HEK293T (cell line): Measurements from ENCODE around the gene SYMPK.
"Not testable (repeated sequence)": the region's sequence is repeated elsewhere in the genome, so short reads cannot be mapped to it uniquely, and the experiment has no call there.

ENCODE experiments used
- CTCF ChIA-PET: fragments of 350-600 bp; formaldehyde crosslinking; extraction: SDS; loops from one replicate; lab custom pipeline; 2021; ENCODE audit warnings: antibody characterized with exemption, inconsistent platforms; lab: Yijun Ruan, JAX
- POLR2A ChIA-PET: fragments of 350-600 bp; formaldehyde crosslinking; extraction: SDS; loops from one replicate; lab custom pipeline; 2020; ENCODE audit warnings: antibody characterized with exemption, inconsistent platforms; lab: Yijun Ruan, JAX
- DNase-seq: peaks from one replicate; pipeline ENCODE4 v3.0.0; 2012; ENCODE audit warnings: mixed read lengths; ENCODE audit errors: extremely low spot score
- ARNT ChIP-seq: fragments of 450-650 bp; IDR thresholded peaks from 2 replicates; pipeline ENCODE4 v1.6.1; 2017; ENCODE audit warnings: mild to moderate bottlenecking
- BHLHE40 ChIP-seq: fragments of 450-650 bp; IDR thresholded peaks from 2 replicates; pipeline ENCODE4 v1.6.1; 2016; ENCODE audit warnings: mild to moderate bottlenecking, moderate library complexity, borderline replicate concordance
- CTBP1 ChIP-seq: fragments of 450-650 bp; IDR thresholded peaks from 2 replicates; pipeline ENCODE4 v1.6.1; 2016; ENCODE audit warnings: borderline replicate concordance
- ELF4 ChIP-seq: fragments of 450-650 bp; IDR thresholded peaks from 2 replicates; pipeline ENCODE4 v1.6.1; 2017; ENCODE audit warnings: antibody characterized with exemption
- FOXA1 ChIP-seq: fragments of 450-650 bp; IDR thresholded peaks from 2 replicates; pipeline ENCODE4 v1.6.1; 2016; ENCODE audit warnings: mild to moderate bottlenecking
- FOXK2 ChIP-seq: fragments of 450-650 bp; IDR thresholded peaks from 2 replicates; pipeline ENCODE4 v1.6.1; 2016; ENCODE audit warnings: mild to moderate bottlenecking
- FOXM1 ChIP-seq: fragments of 450-650 bp; IDR thresholded peaks from 2 replicates; pipeline ENCODE4 v1.6.1; 2017; ENCODE audit warnings: mild to moderate bottlenecking, borderline replicate concordance
- HDGF ChIP-seq: fragments of 450-650 bp; IDR thresholded peaks from 2 replicates; pipeline ENCODE4 v1.6.1; 2017; ENCODE audit warnings: antibody characterized with exemption, borderline replicate concordance
- L3MBTL2 ChIP-seq: fragments of 450-650 bp; conservative IDR thresholded peaks from 2 replicates; pipeline ENCODE4 v1.6.1; 2016; ENCODE audit warnings: mild to moderate bottlenecking
- LEF1 ChIP-seq: fragments of 450-650 bp; IDR thresholded peaks from 2 replicates; pipeline ENCODE4 v1.6.1; 2017; ENCODE audit warnings: mild to moderate bottlenecking, borderline replicate concordance
- NFRKB ChIP-seq: fragments of 450-650 bp; IDR thresholded peaks from 2 replicates; pipeline ENCODE4 v1.6.1; 2016; ENCODE audit warnings: mild to moderate bottlenecking, moderate library complexity
- SP1 ChIP-seq: fragments of 450-650 bp; IDR thresholded peaks from 2 replicates; pipeline ENCODE4 v1.6.1; 2017
- SUZ12 ChIP-seq: fragments of 450-650 bp; IDR thresholded peaks from 2 replicates; pipeline ENCODE4 v1.6.1; 2016; ENCODE audit warnings: mild to moderate bottlenecking
- TARDBP ChIP-seq: fragments of 450-650 bp; IDR thresholded peaks from 2 replicates; pipeline ENCODE4 v1.6.1; 2016
- ZNF384 ChIP-seq: fragments of 450-650 bp; IDR thresholded peaks from 2 replicates; pipeline ENCODE4 v1.6.1; 2016
- TF ChIP-seq, protein P1 (sequence below): fragments of 450-650 bp; IDR thresholded peaks from 2 replicates; pipeline ENCODE4 v1.6.1; 2016

SYMPK gene

DNA sequence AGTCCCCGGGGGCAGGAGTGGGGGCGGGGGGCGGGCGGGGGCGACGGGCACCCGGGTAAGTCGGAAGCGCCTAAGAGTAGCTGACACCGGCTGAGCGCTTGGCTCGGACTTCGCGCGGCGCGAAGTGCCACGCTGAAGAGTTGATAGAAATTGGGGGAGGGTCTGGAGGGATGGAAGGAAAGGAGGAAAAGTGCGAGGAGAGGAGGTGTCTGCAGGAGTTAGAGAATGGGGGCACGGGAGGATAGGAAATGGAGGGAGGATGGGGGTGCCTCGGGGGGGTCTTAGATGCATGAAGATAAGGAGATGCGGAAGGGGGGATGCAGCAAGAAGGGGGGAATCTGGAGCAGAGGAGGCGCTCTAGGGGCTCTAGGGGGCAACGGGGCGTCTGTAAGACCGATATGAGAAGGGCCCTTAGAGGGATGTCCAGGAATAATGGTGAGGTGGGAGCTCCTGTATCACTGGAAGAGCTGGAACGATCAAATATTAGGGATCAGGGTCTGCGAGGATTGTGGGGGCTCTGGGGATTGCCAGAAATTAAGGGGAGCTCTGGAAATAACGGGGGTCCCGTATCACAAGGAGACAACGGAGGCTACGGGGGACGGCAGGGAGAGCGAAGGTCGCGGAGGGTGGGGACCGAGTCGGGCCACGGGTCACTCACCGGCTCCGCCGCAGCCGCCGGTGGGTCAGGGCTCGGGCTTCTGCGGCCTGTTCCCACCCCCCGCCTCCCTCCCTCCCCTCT, 39.1 kb upstream of the SYMPK start, which contains the start of gene MYPOP:
Gene MYPOP, minus strand, starts transcription at position 702 of the 739 bp plus-strand sequence. CDS start 840 bp downstream, outside the sequence.
- ChIA-PET CTCF (interaction anchor here (1.7 kb wide), 1 partner anchor 11 kb away, joined by 12 read pairs; the partner anchor contains the start of gene NANOS2), POLR2A (interaction anchor here (0.6 to 3.6 kb wide), 13 partner anchors 9 to 117 kb away, joined by 3 to 34 read pairs (median 10); partner anchors contain the start of genes CCDC61, FOXA3, IRF2BP1 and NANOS2)

DNA sequence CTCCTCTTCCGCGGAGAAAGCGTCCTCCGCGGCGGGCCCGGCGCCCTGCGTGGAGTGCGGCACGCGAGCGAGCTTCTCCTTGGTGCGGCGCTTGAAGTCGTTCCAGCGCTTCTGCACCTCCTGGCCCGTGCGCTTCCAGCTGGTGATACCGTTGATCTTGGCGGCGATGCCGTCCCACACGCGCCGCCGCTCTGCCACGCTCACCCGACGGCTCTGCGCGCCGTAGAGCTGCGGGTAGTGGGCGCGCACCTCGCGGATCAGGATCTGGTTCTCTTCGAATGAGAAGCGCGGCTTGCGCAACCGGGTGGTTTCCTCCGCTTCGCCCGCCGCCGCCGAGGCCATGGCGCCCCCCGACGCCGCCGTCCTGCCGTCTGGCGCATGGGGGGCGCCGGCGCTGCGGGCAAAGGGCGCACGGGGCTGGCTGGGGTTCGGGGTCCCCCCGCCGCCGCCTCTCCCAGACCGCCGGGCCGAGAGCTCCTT, 38.5 kb upstream of the SYMPK start:
- ChIA-PET CTCF (no interaction called here), POLR2A (interaction anchor here (1.3 to 3.6 kb wide), 2 partner anchors 16 to 26 kb away, joined by 4 to 34 read pairs; partner anchors contain the start of gene IRF2BP1)
- no peak for TF ChIP-seq NFRKB
- TF ChIP-seq SP1 = no peak
- no peak for TF ChIP-seq CTBP1
- TF ChIP-seq SUZ12 = no peak
- TF ChIP-seq FOXA1 = no peak
- TF ChIP-seq L3MBTL2 = no peak
- TF ChIP-seq ARNT = no peak
- TF ChIP-seq, protein P1, sequence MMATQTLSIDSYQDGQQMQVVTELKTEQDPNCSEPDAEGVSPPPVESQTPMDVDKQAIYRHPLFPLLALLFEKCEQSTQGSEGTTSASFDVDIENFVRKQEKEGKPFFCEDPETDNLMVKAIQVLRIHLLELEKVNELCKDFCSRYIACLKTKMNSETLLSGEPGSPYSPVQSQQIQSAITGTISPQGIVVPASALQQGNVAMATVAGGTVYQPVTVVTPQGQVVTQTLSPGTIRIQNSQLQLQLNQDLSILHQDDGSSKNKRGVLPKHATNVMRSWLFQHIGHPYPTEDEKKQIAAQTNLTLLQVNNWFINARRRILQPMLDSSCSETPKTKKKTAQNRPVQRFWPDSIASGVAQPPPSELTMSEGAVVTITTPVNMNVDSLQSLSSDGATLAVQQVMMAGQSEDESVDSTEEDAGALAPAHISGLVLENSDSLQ = no peak
- TF ChIP-seq HDGF = no peak
- DNase-seq = peak; percentile 31

More for the DNA sequence above, 39.1 kb upstream of the SYMPK start, which contains the start of gene MYPOP:
- 0 out of 2 replicates have a peak, but pooled peaks have one; percentile 26 for TF ChIP-seq L3MBTL2
- TF ChIP-seq FOXA1 = no peak
- DNase-seq = no peak

DNA sequence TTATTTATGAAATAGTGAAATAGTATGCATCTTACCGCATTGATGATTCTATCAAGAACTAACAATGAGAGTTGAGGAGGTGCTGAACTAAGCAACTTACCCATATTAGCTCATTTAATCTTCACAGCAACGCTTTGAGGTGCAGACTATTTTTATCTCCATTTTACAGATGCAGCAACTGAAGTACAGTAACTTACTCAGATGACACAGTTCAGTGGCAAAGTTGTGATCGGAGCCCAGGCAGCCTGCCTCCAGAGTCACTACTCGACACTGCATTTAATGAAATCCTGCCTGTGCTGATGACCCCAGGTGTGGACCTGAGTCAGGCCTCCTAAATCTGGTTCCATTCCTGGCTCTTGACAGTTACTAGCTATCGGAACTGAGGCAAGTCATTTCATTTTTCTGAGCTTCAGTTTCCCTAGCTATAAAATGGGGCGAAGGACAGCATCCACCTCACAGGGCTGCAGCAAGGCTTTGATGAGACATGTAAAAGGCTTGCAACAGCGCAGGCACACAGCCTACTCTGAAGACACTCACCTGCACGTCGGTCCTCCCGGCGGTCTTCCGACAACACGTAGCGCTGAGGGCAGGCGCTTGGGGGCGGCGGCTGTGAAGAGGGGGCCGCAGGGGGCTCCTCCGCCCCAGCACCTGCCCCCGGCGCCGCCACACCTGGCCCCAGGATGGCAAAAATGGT, 37.9 kb upstream of the SYMPK start:
- DNase-seq = no peak
- no peak for TF ChIP-seq CTBP1
- no peak for TF ChIP-seq ARNT
- no peak for TF ChIP-seq ZNF384
- no peak for TF ChIP-seq ELF4
- no peak for TF ChIP-seq BHLHE40
- TF ChIP-seq, protein P1 = no peak
- no peak for TF ChIP-seq HDGF
- TF ChIP-seq SUZ12 = no peak
- TF ChIP-seq NFRKB = no peak
- TF ChIP-seq LEF1 = no peak
- no peak for TF ChIP-seq TARDBP
- no peak for TF ChIP-seq L3MBTL2
- TF ChIP-seq SP1 = no peak
- TF ChIP-seq FOXA1 = no peak
- TF ChIP-seq FOXK2 = no peak
- CTCF ChIA-PET = no interaction called here
- POLR2A ChIA-PET = interaction anchor here (1.3 to 3.6 kb wide), 2 partner anchors 15 to 27 kb away, joined by 4 to 34 read pairs; partner anchors contain the start of gene IRF2BP1

DNA sequence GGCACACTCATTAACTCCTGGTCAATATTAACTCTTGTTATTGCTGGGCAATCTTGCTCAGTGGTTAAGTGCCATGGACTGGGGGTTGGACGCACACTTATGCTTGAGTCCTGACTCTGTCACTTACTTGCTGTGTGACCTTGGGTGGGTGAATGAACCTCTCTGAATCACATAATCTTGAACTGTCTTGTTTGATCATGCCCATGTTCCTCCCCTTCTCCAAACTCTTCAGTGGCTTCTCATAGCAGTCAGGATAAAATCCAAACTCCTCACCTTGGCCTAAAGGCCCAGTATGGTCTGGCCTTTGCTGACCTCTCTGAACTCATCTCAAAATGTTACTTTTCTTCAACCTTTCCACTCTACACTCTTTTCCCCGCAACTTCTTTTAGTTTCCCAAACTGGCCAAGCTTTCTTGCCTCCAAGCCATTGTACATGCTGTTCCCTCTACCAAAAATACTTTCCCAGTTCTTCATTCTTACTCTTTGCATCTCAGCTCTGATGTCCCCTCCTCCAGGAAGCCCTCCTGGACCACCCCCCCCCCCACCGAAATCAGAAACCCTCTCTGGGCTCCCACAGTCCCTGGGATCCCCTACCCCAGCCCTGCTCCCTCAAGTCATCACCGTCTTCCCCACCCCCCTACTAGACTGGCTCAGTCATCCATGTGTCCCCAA, 37.1 kb upstream of the SYMPK start:
- POLR2A ChIA-PET = interaction anchor here (1.3 kb wide), 1 partner anchor 28 kb away, joined by 4 read pairs; no protein-coding TSS in a partner anchor
- no peak for DNase-seq
- no peak for TF ChIP-seq LEF1
- CTCF ChIA-PET = interaction anchor here (0.5 kb wide), 1 partner anchor 106 kb away, joined by 3 read pairs; no protein-coding TSS in a partner anchor

DNA sequence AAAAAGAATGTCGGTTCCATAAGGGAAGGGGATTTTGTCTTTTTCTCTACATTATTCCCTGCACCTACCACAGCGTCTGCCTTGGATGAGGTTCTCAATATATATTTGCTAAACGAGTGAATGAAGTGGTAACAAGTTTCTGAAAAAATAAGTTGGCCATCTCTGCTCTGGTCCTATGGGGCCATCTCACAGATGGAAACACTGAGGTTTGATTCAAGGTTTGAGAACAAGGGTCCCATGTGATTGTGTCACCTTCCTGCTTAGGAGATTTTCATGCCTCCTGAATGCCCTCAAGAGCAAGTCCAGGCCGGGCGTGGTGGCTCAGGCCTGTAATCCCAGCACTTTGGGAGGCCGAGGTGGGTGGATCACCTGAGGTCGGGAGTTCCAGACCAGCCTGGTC, 36.3 kb upstream of the SYMPK start:
- ChIA-PET POLR2A (no interaction called here), CTCF (no interaction called here)
- TF ChIP-seq FOXA1 = no peak
- TF ChIP-seq ZNF384 = no peak
- no peak for TF ChIP-seq LEF1
- TF ChIP-seq L3MBTL2 = no peak
- no peak for TF ChIP-seq SP1
- TF ChIP-seq, protein P1 = no peak
- no peak for TF ChIP-seq FOXM1
- no peak for TF ChIP-seq BHLHE40
- no peak for TF ChIP-seq CTBP1
- TF ChIP-seq SUZ12 = no peak
- DNase-seq = no peak

DNA sequence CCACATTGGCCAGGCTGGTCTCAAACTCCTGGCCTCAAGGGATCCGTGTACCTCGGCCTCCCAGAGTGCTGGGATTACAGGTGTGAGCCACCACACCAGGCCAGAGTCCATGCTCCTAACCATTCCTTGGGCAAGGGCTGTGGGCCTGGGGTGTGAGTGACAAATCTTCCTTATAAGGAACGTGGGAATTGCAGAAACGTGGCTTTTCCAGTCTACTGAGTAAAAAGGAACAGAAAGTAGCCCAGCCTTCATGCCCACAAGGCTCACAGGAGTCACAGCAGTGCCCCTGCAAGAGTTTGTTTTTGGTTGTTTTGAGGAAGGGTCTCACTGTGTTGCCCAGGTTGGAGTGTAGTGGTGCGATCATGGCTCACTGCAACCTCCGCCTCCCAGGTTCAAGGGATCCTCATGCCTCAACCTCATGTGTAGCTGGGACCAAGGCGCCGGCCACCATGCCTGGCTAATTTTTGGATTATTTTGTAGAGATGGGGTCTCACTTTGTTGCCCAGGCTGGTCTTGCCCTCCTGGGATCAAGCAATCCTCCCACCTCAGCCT, 34.4 kb upstream of the SYMPK start:
- DNase-seq = no peak
- TF ChIP-seq HDGF (no peak), LEF1 (no peak), L3MBTL2 (no peak), ZNF384 (no peak), TARDBP (no peak)
- ChIA-PET POLR2A (no interaction called here), CTCF (no interaction called here)

DNA sequence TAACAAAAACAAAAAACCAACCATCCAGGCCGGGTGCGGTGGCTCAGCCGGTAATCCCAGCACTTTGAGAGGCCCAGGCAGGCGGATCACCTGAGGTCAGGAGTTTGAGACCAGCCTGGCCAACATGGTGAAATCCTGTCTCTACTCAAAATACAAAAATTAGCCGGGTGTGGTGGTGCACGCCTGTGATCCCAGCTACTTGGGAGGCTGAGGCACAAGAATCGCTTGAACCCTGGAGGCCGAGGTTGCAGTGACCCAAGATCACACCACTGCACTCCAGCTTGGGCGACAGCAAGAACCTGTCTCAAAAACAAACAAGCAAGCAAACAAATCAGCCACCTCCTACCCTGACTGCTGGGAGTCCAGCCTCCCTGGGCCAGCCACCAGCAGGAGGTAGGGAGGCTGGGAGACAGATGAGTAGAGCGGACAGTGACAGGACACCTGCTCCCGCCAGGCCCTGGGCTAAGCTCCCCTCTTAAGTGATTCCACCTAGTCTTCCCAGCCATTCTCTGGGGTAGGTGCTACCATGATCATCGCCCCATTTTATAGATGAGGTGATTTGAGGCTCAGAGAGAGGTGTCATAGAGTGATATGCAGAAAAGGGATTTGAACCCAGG, 33.1 kb upstream of the SYMPK start:
- DNase-seq, CTCF ChIA-PET, POLR2A ChIA-PET: not testable (repeated sequence)
